ENCODE measurements around the gene PODN.

Gene PODN

DNA sequence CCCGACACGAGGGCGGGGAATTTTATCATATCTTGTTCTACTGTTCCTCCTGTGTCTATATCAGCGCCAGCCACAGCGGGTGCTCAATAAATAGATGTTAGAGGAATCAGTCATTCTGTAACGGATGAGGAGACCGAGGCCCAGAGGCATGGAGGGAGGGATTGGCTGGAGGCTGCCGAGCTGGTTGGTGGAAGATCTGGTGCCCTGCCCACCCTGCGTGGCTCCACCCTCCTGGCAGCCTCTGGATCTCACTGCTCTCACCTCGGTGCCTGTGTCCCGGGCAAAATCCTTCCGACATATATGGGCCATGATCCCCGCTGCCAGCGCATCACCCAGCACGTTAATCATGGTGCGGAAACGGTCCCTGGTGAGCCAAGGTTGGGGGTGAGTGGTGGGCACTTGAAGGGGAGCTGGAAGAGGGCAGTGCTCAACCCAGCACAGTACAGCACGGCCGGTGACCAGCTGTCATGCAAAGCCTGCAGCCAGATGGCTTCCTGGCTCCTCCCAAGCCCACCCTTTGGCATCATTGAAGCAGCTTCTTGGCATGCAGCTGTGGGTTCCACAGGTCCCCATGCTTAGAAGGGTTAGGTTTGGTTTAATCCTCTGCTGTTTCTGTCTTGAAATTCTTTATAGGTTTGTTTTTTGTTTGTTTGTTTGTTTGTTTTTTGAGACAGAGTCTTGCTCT, 26.7 kb downstream of the PODN start:
- in situ Hi-C loops (cut with MboI; ENCODE audit: low sequenced_read_pairs), result no loop called here

DNA sequence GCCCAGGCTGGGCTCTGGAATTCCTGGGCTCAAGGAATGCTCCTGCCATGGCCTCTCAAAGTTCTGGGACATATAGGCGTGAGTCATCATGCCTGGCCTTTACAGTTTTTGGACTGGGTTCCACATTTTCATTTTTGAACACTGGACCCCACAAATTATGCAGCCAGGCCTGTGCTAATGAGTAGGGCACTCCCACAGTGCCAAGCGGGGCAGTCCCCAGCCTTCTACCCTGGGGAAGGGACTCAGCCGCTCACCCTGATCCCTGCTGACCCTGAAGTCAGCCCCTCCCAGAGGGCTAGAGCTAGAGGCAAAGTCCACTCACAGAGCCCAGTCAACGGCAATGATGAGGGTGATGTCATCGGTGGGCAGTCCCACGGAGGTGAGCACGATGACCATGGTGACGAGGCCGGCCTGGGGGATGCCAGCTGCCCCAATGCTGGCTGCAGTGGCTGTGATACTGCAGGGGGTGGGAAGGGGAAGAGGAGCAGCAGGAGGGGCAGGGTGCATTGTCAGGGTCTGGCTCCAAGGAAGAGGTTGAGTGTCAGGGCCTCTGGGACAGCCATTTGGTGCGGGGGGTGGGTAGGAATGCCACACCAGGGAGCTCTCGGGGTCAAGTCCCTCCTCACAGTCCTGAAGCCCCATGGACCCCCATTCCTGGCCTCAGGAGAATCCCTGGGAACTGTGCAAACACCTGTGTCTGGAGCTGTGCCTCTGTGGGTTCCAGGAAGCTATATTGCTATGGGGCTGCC, 27.6 kb downstream of the PODN start:
- in situ Hi-C loops (cut with MboI; ENCODE audit: low sequenced_read_pairs), result no loop called here

DNA sequence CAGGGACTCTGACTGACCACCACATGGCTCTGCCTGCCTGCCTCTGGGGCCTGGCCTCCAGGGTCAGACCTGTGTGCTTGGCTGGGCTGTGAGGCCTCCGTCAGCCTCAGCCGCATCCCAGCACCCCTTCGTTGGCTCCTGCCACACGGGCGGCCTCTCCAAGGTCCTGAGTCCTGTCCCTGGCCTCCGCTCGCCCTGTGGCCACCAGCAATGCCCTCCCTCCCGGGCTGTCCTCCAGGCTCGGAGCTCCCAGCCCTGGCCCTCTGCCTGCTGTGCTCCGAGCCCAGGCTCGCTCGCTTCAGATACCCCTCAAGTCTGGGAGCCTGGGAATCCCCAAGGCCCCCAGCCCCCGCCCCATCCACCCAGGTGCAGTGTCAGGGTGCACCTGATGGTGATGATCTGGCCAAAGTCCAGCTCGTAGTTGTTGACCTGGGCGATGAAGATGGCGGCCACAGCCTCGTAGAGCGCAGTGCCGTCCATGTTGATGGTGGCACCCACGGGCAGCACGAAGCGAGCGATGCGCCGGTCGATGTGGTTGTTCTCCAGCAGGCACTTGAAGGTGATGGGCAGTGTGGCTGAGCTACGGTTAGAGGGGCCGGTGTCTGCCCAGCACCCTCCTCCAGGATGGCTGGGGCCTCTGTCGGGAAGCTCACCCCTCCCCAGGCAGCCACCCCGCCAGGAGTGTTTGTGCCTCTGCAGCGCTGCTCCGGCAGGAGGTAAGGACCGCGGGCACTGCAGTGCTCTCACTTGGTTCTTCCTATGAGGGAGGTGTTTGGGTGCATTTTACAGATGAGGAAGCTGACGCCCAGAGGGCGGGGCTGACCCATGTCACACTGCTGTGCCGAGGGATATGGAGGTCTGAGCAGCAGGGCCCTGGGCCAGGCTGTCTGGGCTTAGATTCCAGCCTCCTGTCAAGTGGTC, 28.5 kb downstream of the PODN start:
- in situ Hi-C loops (cut with MboI; ENCODE audit: low sequenced_read_pairs), result no loop called here

DNA sequence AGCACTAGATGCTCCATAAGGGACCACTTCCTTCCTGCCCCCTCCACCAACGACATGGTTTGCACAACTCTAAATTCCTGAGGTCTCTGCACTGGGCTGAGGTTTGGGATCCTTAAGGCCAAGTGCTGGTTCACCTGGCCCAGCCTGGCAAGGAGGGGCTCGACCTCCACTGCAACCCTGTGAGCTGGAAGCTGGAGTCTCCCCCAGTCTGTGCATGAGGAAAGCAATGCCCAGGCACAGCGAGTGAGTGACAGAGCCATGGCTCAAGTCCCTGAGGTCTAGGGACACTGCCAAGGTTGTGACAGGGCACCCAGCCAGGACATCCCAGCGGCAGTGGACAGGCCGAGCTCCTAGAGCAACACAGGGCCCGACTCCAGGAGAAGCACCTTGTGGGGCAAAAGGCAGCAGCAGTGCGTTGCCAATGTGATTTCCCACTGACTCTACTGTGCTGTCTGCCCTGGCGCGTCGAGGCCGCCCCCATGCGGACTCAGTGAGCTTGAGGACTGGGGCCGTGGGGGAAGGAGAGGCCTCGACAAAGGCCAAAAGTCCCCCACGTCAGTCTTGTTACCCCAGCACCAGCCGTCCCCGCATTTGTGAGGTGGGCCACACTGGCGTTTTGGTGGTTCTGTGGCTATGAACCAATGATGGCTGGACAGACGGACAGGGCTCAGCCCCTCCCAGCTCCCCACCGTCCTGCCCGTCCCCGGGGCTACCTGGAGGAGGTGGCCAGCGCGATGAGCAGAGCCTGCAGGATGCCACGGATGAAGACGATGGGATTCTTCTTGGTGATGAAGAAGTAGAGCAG, 30.0 kb downstream of the PODN start:
- in situ Hi-C loops (cut with MboI; ENCODE audit: low sequenced_read_pairs), result no loop called here

DNA sequence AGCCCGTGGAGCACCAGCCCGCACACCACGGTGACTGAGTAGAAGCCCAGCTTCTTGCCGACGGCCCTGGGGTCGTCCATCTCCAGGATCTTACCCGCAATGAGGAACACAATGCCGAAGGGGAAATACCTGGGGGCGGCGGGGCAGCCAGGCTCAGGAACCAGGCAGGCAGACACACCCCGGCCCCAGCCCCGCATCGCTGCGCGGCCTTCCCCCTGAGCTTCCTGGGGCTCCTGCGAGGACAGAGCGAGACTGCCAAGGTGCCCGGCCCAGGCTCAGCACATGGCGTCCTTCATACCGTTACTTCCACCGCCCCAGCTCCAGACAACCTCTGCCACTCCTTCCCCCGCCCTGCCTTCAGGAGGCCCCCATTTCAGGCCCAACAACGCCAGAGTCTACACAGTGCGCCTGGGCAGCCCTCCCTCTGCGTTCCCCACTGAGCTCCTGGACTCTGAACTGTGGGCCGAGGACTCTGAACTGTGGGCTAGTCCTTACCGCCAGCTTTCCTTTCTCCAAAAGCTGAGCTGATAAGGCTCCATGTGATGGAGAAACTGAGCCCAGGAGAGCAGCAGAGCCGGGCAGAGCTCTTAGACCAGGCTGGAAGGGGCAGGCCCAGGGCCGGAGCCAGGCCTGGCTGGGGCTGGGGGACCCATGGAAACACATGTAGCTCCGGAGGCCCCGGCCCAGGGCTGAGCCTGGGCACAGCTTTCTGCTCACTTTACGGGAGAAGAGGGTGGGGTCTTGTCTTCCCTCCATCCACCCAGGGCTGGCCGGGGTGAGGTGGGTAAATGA, 30.8 kb downstream of the PODN start:
- in situ Hi-C loops (cut with MboI; ENCODE audit: low sequenced_read_pairs), result no loop called here

DNA sequence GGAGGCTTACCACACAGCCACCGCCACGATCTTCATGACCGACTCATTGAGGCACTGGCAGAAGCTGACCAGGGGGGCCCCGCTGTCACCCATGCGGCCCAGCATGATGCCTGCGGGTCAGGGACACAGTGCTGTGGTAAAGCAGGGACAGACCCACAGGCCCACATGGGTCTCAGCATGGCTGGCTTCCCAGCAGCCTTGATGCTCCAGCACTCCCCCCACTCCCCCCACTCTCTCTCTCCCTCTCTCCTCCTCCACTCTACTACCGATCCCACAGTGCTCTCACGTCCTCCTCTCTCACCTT, 31.4 kb downstream of the PODN start:
- in situ Hi-C loops (cut with MboI; ENCODE audit: low sequenced_read_pairs), result no loop called here

DNA sequence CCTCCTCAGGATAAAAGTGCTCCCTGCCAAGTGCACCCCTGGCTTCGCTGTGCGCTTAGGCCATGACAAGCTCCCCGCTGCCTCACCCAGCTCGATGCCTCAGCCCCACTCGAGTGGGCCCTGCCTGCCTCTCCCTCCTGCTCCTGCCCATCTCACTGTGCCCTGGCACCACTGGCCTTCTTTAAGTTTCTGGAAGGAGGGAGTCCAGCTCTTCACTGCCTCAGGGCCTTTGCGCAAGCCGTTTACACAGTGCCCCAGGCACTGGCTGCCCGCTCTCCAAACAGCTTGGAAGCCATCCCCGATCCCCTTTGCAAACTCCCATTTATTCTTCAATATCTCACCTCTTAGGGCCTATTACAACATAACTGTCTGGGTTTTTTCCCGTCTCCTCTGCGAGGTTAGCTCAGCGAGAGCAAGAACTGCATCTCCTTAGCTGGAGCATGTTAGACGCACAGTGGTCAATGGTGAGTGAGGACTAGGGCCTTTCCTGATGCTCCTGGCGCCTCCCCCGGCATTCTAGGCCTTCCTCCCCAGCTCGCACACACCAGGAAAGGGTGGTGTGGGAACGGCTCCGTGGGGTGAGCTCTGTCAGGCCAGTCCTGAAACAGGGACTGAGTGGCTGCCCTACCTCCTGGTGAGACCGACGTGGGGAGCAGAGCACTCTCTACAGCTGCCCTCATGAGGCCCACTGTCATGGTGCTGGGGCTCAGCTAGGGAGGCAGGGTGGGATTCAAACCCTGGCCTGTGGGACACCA, 31.9 kb downstream of the PODN start:
- in situ Hi-C loops (cut with MboI; ENCODE audit: low sequenced_read_pairs), result no loop called here

DNA sequence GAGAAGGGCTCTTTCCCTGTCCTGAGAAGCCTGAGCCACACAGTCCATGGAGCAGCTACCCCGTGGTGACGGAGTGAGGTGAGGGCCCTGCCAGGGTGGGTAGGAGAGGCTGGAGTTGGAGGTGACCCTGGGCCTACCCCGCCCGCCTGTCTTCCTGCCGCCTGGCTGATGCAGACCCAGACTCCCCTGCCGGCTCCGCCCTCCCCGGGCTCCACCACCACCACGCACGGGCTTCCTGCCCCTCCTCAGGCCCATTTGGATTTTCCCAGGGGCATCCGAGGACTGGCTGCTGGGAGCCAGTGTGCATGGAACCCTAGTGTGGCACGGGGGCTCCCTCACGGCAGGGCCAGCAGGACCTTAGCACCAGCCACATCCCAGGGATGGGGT, 32.5 kb downstream of the PODN start:
- in situ Hi-C loops (cut with MboI; ENCODE audit: low sequenced_read_pairs), result no loop called here

DNA sequence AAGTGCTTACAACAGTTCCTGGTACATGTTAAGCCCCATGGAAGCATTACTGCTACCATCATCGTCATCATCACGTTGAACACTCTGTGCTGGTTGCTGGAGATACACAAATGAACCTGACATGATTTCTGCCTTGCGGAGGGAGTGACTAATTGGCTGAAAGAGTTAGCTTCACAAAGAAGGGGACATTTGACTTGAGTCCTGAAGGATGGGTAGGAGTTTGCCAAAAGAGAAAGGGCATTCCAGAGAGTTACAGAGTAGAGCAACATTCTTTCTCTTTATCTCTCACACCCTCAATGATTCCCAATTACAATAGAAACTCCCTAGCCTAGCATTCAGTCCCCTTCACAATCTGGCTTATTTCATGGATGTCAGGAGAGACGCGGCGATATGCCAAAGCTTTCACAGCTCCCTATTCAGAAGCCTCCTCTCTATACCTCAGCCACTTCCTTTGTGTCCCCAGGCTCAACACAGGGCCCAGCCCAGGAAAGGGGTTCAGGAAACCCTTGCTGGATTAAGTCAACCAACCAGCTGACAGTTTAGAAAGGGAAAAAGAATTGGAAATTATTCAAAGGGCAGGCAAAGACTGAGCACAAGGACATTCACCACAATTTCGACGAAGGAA, 42.4 kb downstream of the PODN start:
- in situ Hi-C loops (cut with MboI; ENCODE audit: low sequenced_read_pairs), result no loop called here

DNA sequence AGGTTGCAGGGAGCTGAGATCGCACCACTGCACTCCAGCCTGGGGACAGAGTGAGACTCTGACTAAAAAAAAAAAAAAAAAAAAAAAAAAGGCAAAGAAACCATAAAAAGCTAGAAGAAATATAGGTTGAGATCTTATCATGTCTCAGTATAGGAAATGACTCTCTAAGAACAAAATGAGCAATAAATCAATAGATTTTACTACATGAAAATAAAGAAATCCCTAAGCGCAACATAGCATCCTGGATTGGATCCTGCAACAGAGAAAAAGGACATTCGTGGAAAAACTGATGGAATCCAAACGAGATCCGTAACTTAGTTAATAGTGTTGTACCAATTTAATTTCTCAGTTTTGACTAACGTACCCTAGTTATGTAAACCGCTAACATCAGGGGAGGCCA, 45.1 kb downstream of the PODN start:
- in situ Hi-C loops (cut with MboI; ENCODE audit: low sequenced_read_pairs), result no loop called here

DNA sequence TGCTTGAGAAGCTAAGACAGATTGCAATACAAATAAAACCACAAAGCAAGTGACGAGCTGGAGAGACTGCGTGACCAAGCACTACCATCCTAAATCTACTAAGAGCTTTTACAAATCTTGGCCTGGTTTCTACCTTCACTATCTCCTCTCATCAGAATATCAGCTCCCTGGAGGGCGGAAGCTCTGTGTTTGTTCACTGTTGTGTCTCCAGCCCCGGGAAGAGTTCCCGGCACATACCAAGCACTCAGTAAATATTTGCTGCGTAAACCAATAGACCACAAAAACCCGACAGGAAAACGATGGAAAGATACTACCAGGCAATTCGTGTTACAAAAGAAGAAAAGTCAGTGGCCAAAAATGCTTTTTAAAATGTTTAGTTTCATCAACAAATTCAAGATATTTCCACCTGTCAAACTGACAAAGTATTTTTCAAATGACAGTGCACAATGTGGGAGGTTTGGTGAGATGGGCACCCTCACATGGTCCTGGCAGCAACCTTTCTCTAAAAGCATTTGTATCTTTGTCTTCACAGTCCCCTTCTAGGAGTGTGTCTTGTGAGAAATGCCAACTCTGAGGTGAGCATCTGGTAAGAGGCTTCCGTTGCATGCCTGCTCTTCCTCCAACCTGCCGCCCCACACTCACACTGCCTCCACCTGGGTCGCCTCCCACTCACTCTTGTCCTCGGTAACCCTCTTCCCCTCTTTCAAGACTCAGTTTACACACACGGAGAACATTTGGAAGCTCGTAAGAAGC, 45.7 kb downstream of the PODN start:
- in situ Hi-C loops (cut with MboI; ENCODE audit: low sequenced_read_pairs), result no loop called here

DNA sequence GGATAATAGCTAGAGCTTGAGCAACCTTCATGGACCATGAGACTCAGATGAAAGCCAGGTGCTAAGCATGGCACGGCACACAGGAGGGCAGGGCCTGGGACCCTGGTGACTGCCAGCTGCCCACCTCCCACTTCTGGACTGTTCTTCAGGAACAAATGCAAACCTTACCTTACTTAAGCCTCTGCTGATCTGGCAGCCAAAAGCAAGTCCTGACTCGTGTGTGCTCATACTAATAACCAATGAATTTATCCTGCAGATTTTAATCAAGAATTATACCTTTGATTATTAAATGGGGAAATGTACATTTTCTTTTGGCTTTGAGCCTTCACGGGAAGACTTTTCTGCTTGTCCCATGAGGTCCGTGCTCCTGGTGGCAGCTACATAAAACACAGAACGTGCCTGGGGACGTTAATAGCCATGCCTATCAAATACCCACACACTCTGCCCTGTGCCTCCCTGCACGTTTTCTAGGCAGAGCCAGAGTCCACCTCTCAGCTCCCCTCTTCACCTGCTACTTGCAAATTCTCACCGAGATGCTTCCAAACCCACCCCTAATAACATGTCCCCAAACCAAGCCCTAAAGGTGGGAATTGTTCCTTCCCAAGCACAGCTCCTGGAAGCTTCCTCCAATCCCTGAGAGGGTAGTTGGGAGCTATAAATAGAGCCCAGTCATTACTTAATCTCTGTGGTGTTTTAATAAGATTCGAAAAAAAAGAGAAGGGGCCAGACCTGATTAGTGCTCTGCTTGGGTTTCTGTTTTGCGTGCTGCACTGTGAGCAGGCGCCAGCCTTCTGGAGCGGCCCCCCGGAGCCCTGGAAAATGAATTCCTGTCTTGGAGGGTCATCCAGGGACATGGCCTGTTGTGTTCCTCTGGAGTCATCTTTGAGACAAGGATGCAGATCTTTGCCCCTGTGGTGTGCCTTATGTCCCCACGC, 46.9 kb downstream of the PODN start:
- in situ Hi-C loops (cut with MboI; ENCODE audit: low sequenced_read_pairs), result no loop called here

DNA sequence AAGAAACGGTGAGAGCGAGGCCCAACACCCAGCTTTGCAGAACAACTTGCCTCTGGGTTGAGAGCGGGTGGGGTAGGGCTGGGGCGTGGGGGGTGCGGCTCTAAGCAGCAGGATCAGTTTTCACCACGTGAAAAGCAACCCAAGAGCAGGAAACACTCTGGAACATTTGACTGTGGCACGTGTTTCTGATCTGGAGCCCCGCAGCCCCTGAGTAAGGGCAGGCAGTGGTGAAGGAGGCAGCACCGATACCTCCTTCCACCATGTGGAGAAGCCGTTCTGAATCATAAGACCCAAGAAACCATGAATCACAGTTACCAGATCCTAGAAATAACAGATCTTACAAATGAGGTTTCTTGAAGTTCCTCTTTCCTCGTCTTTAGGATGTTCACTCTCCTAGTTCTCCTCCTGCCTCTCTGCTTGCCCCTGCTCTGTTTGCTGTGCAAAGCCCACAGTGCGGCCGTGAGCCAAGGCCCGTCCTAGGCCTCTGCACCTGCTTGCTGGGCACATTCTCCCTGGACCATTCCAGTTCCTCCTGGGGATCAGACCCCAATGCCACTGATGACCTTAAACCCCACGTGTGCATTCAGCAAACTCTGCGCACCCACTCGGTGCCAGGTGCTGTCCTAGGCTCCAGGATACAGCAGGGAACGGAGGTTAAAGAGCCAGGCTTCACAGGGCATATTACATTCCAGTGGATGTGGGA, 48.5 kb downstream of the PODN start:
- in situ Hi-C loops (cut with MboI; ENCODE audit: low sequenced_read_pairs), result no loop called here

DNA sequence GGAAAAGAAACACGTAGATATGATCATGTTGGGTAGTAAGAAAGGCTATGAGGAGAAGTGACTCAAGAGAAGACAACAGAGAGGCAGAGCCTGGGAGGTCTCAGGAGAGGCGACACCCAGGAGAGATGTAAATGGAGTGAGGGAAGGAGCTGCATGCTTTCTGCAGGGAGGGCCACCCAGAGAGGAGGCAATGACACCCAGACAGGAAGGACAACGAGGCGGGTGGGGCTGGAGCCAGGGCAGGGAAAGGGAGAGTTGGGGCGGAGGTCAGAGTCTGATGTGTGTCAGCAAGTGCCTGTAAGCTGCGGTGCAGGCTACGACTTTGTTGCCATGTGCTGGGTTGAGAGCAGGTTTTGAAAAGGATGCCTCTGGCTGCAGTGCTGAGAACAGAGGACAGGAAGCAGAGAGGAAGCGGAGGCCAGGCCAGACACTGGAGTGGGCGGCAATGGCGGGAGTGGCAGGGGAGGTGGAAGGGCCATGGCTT, 49.1 kb downstream of the PODN start:
- in situ Hi-C loops (cut with MboI; ENCODE audit: low sequenced_read_pairs), result no loop called here

DNA sequence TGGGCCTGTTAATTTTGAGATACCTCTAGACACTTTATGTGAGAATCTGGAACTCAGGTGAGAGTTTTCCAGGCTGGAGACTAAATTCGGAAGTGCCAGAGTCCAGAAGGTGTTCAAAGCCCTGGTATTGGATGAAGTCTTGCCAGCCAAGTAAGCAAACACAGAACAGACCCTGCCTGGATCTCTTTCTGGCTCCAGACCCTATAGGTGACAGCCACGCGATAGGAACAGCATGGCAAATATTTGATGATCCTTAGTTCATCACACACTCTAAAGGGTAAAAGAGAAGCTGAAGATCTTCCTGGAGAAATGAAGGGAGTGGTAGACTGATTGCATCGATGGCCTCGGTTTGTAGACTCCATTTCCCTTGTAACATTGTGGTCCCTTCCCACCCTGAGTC, 49.7 kb downstream of the PODN start:
- in situ Hi-C loops (cut with MboI; ENCODE audit: low sequenced_read_pairs), result no loop called here

DNA sequence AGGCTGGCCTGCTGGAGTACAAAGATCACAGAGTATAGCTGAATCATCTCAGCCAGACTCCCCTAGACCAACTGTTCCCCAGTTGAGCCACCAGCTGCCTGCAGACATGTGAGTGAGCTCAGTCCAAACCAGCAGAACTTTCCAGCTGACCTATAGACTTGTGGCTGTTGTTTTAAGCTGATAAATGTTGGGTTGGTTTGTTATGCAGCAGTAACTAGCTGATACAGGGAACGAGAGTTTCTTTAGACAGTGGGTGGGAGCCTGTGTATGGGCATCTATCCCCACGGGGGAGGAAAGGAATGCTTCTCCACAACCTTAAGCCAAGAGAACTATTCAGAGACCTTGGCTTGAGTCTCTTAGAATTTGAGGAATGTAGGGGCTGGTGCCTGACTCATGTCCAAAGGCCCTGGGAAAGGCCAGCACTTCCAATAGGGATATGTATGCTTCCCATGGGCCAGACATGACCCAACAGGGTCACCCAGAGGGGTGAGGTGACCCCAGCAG, 50.3 kb downstream of the PODN start:
- in situ Hi-C loops (cut with MboI; ENCODE audit: low sequenced_read_pairs), result no loop called here
